HG03045 (cell line): ENCODE data around the gene GNA12.
"Not testable (repeated sequence)": the region's sequence is repeated elsewhere in the genome, so short reads cannot be mapped to it uniquely, and the experiment has no call there.

ENCODE experiments used
- ATAC-seq: cut with Tn5 transposase; IDR thresholded peaks from one replicate; pipeline ENCODE4 v1.9.1; 2021; ENCODE audit warnings: mild to moderate bottlenecking, moderate library complexity; ENCODE audit not compliant: unreplicated experiment

The GNA12 gene

DNA sequence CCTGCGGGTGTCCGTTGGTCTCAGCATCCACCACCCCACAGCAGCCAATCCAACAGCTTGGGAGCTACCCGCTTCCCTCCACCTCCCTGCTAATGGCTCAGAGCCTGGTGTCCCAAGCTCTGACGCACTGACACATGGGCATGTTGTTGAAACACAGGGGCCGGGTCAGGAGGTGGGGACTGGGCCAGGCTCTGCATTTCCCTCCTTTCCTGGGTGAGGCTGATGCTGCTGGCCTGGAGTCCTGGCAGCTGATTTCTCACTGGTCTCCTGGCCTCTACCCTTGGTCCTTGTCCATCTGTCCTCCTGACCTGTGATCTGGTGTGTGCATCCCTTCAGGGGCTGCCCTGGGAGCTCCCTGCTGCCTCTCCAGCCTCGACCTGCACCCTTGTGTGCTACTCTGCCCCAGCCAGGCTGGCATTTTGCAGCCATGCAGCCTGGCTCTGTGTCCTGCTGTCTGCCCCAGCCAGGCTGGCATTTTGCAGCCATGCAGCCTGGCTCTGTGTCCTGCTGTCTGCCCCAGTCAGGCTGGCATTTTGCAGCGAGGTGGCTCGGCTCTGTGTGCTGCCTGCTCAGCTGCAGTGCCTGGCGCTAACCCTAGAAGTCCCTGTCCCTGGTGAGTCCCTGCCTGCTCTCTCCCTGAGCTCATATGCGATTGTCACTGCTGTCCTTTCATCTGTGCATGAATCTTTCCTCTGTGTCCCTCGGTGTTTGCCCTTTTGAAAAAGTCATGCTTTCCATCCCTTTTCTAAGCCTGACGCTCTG is 142.1 kb downstream of the GNA12 start:
- ATAC-seq, result no peak

DNA sequence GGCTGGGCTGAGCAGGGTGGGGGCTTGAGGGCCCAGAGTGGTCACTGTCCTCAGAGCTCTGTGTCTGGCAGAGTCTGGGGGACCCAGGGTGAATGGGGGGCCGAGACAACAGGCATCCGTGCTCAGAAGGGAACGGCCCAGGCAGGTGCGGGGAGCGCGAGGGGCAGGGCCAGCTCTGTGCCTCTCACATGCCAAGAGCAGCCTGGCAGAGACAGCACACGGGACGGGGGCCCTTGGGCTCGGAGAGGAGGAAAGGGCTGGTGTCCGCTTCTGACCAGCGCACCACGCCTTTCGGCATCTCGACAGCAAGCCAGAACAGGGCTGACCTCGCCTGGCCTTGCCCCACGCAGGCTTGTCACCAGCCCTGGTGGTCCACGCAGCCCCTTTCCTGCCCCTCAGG is 142.7 kb downstream of the GNA12 start:
- no peak for ATAC-seq

DNA sequence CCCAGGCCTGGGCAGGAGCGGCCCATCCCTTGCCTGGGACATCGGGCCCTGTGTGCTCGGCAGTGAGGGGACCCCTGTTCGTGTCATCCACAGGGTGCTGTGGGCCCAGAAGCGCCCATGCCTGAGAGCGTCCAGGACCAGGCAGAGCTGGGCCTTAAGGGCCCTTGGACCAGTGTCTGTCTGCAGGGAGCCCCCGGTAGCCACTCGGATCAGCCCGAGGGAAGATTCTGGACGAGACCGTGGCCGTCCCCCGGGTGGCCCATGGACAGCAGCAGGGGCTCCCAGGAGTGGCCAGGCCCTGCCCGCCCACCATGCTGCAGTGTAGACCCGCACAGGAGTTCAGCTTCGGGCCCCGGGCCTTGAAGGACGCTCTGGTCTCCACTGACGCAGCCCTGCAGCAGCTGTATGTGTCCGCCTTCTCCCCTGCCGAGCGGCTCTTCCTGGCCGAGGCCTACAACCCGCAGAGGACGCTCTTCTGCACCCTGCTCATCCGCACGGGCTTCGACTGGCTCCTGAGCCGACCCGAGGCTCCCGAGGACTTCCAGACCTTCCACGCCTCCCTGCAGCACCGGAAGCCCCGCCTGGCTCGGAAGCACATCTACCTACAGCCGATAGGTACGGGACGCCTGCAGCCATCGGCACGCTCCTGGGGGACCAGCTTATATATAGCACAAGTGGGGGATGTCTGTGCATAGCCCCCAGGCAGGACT is 143.8 kb downstream of the GNA12 start:
- no peak for ATAC-seq

DNA sequence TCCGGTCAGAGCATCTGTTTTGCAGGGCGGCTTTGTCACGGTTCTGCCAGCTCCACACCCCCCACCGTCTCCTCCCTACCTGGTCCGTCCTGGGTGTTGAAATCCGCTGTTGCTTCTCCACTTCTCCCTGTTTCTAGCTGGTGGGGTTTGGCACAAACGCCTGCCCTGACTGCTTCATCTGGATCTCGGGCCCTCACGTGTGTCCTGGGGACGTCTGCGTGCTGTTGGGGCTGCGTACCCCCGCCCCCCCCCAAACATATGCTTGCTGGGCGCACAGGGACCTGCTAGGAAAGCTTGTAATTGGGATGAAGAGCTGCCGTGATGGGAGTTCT is 144.9 kb downstream of the GNA12 start:
- no peak for ATAC-seq

DNA sequence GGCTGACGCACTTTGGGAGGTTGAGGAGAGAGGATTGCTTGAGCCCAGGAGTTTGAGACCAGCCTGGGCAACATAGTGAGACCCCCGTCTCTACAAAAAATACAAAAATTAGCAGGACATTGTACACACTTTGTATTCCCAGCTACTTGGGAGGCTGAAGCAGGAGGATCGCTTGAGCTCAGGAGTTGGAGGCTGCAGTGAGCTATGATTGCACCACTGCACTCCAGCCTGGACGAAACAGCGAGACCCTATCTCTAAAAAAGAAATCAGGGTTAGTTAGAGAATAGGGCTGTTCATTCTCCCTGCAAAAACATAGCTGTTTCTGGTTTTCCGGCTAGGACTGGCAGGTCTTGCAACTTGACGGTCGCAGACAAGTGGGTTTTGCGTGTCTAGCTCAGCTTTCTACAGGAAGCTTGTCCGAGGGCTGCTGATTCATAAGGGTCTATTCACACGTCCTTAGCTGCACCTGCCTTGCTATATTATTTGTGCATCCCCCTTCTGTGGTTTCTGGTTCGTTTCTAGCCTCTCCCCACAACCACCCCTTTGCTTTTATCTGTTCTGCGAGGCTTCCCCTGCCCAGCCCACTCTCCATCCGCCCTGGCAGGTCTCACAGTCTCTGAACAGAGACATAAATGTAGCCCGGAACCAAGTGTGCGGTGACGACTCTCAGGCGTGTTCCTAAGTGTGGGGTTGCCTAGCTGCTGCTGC is 145.4 kb downstream of the GNA12 start:
- ATAC-seq, result peak; percentile 89

DNA sequence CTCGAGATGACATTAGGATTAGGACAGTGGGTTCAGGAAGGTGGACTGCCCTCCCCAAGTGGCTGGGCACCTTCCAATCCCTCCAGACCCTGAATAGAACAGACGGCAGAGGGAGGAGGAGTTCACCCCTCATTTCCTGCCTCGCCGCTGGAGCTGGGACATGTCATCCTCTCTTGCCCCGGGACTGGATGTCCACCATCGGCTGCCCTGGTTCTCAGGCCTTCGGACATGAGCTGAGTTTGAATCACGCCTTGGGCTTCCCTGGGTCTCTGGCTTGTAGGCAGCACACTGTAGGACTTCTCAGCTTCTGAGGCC is 150.0 kb downstream of the GNA12 start:
- not testable (repeated sequence) for ATAC-seq

DNA sequence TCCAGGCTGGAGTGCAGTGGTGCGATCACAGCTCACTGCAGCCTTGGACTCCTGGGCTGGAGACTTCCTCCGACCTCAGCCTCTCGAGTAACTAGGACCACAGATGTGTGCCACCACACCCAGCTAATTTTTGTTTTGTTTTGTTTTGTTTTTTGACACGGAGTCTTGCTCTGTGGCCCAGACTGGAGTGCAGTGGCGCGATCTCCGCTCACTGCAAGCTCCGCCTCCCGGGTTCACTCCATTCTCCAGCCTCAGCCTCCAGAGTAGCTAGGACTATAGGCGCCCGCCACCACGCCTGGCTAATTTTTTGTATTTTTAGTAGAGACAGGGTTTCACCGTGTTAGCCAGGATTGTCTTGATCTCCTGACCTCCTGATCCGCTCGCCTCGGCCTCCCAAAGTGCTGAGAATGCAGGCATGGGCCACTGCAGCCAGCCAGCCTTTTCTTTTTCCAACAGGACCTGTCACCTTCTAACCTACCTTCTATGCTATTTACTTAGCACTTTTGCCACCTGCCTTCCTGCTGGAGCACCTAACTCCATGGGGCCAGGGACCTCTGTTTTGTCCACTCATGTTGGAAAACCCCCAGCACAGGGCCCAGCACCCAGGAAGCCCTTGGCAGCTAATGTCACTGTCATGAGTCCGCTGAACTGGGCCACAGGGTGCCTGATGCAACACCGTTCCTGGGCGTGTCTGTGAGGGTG is 150.5 kb downstream of the GNA12 start:
- not testable (repeated sequence) for ATAC-seq

DNA sequence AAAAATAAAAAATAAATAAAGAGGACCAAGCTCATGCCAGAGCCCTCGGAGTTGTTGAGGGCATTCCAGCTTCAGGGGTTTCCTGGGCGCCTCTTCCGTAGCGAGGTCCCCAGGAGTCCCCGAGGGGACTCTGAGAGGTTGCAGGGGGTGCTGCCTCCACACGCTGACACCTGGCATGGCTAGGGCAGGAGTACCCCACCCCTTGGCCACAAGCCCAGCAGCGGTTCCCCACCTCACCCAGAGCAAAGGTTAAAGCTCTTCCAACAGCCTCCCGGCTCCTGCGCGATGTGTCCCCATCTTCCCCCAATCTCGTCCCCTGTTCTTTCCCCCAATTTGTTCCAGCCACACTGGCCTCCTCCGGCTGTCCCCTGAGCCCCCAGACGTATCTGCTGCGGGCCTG is 151.6 kb downstream of the GNA12 start:
- no peak for ATAC-seq

DNA sequence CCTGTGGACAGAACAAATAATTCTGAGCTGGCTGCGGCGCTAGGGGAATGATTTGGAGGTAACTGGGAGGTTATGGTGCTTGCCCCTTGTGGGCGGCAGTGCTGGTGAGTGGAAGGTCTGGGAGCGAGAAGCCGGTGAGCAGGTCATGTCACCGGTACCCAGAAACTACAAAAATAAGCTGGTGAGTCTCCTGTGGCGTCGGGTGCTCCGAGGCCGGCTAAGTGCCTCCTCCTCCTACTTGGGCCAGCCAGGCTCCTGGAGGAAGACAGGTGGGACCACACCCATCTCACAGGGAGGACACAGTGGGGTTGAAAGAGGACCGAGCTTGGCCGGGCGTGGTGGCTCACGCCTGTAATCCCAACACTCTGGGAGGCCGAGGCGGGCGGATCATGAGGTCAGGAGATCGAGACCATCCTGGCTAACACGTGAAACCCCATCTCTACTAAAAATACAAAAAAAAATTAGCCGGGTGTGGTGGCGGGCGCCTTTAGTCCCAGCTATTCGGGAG is 152.1 kb downstream of the GNA12 start:
- not testable (repeated sequence) for ATAC-seq

DNA sequence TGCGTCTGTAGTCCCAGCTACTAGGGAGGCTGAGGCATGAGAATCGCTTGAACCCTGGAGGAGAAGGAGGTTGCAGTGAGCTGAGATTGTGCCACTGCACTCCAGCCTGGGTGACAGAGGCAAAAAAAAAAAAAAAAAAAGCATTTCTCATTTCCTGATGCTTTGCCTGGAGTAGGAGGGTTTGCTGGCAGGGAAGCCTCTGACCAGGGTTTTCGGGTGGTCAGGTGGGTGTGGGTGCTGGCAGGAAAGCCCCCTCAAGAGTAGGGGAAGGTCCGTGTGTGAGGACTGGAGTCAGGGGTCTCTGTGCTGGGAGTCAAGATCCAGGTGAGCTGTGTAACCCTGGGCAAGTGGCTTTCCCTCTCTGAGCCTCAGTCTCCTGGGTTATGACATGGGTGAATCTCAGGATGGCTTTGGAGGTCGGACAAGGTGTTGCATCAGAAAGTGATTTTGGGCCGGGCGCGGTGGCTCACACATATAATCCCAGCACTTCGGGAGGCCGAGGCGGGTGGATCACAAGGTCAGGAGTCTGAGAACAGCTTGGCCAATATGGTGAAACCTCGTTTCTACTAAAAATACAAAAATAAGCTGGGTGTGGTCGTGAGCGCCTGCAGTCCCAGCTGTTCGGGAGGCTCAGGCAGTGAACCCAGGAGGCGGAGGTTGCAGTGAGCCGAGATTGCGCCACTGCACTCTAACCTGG is 152.9 kb downstream of the GNA12 start:
- ATAC-seq, result no peak

DNA sequence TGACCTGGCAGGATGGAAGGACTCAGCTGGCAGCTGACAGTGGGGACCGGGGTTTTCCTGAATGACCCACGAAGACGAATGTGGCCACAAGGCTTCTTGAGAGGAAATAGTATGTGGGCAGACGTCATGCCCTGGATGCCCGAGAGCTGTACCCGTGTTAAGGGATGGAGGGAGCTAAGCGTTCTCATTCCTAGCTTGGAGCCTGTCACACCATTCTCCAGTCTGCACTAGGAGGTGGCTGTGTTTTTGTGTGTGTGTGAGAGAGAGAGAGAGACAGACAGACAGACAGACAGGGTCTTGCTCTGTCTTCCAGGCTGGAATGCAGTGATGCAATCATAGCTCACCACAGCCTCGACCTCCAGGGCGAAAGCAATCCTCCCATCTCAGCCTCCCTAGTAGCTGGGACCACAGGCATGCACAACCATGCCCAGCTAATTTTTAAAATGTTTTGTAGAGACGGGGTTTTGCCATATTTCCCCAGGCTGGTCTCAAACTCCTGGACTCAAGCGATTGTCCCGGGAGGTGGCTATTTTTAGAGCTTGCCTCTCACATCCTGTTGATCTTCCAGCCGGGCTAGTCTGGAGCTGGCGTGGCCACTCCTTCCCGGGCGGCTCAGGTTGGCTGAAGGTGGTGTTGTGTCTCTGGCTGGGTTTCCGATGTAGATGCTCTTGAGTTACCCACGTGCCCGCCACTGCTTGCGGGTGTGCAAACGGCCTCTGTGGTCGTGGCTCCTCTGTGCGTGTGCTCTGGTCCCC is 154.0 kb downstream of the GNA12 start:
- no peak for ATAC-seq

DNA sequence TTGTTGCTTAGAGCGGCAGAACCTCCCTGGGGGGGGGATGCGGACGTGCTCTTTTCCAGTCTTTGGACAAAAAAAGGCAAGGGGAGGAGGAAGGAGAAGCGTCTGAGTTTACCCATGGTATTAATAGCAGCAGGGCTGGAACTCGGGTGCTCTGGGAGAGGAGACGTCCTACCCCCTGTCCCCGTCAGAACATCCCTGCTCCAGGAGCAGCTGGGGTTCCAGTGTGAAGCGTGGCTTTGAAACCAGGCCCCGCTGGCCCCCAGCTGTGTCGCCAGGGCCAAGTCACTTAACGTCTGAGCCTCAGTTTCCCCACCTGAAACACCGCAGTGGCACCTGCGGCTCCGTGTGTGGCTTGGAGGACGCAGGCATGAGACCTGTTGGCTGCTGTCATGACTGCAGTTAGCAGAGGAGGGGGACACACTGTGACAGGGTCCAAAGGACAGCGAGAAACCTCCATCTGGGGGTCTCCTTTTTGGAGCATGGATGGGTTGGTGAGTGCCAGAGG is 154.7 kb downstream of the GNA12 start:
- no peak for ATAC-seq

DNA sequence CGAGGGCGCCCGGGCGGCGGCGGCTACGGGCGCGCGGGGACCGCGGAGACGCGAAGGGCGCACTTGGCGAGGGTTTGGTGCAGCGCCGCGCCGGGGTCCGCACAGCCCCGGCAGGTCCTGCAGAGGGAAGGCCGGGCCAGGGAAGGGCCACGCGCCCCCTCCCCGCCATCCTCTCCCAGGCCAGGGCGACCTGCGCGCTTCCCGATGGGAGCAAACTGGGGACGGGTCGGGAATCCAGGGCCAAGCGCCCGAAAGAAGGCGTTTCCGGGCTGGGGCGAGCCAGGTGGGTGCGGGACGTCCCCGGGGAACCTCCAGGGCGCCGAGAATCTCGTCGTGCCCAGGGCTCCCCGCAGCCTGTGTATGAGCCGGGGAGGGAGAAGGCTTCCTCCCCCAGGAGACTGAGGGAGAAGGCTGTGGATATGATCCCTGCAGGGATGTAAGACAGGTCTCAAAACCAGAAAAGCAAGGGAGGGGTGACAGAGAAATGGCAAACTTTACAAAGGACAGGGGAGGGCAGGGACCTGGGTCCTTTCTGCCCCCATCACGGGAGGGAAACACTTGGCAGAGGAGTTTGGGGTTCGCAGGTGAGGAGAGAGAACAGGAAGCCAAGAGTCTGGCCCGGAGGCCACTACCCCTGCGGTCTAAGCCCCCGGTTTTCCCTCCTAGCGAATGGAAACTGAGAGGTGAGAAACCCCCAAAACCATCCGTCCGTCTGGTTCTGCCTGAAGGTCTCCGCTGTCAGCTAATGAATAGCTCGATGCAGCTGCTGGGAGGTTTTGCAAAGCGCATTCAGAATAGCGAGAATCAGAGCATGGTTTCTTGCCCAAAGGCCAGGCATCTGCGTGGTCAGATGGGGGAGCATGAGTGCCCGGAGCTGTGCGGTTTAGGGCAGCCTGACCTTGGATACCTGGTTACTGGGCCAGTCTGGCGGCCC is 155.4 kb downstream of the GNA12 start:
- ATAC-seq, result peak; percentile 71

DNA sequence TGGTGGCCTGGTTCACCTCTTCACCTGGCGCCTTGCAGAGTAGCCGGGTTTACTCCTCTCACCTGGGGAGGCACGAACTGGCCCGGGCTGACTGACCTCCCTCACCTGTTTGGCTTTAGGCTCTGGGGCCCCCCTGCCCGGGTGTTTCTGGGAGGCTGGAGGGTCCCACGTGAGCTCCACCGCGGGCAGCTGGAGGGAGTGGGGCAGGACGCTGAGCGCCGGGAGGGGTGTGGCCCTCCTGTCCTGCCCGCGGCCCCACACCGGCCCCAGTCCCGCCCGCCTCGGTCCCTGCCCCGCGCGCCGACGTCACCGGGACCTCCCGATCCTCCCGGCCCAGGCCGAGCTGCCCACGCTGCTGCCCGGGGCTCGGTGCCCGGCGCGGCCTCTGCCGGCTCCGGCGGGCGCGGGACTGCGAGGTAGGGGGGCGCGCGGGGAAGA is 156.2 kb downstream of the GNA12 start, which contains the start of gene AMZ1:
TSS of gene AMZ1 (plus strand) at position 322 of the 438 bp plus-strand sequence. CDS start 12,250 bp downstream, outside the sequence.
- ATAC-seq, result peak; percentile 10

DNA sequence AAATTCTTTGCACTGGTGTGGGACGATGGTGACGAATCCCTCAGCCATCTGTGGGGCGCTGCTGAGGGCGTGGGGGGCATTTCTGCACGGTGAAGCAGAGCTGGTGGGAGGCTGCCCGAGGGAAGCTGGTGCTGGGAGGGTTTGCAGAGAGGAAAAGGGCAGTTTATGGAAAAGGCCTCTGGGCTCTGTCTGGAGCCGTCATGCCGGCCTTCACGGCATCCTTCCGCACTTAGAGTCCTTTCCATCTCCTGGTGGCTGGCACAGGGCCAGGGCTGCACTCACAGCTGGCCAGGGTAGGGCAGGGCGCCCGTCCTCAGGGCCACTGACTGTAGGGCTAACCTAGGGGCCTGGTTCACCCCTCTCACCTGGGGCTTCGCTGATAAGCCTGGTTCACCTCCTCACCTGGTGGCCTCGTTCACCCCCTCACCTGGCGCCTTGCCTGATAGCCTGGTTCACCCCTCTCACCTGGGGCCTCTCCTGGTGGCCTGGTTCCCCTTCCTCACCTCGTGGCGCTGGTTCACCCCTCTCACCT is 156.7 kb downstream of the GNA12 start:
- no peak for ATAC-seq

DNA sequence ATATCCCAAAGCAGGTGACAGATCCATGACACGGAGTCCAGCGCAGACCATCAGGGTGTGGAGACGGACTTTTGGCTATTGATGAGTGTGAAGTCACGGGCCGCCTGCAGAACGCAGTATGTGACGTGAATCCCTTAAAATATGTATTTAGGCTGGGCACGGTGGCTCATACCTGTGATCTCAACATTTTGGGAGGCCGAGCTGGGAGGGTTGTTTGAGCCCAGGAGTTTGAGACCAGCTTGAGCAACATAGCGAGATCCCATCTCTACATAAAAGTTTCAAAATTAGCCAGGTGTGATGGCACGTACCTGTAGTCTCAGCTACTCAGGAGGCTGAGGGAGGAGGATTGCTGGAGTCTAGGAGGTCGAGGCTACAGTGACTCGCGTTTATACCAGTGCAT is 158.0 kb downstream of the GNA12 start:
- no peak for ATAC-seq

DNA sequence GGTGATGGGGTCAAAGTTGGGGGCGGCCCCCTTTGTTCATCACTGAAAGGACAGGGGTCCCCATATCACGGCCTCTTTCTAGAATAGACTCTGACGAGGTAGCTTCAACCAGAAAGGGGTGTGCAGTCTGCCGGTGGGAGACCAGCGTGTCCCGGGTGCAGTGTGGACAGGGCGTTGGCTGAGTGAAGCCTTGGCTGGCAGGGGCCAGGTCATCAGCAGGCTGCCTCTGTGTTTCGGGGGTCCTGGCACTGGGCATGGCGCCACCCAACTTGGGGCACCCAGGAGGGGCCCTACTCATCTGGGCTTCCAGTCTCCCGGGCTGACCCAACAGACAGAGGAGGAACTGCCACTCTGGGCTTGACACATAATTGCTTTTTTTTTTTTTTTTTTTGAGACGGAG is 159.6 kb downstream of the GNA12 start:
- no peak for ATAC-seq
